Natural killer cell (primary cell): ENCODE data around the gene JAML. TPM values are rescaled to one million over a fixed set of nuclear protein-coding genes. Genes with fewer than 3 reads are reported as not detected.

Experiments
- ATAC-seq, 3 donors: fragments of 150-1000 bp in 2 of 3; fragments of 200-7000 bp in 1 of 3; cut with Tn5 transposase; 1 replicate in 1 of 3; 2 replicates in 2 of 3; pipeline ENCODE4 v1.10.0; 2021; ENCODE audit warnings: mild to moderate bottlenecking in 2 of 3, moderate library complexity in 2 of 3
- DNase-seq, 2 donors: peaks; one replicate each; pipeline versions ENCODE4 v3.0.0 to v3.0.0-alpha.2; 2013 to 2021; ENCODE audit warnings: mixed read lengths in 1 of 2
- H3K27ac ChIP-seq: one replicate; pipeline ENCODE4 v1.5.1; 2013; ENCODE audit warnings: mild to moderate bottlenecking, low read length
- H3K27me3 ChIP-seq: one replicate; pipeline ENCODE4 v1.6.1; 2013; ENCODE audit warnings: low read length; ENCODE audit not compliant: control insufficient read depth, insufficient read depth
- H3K36me3 ChIP-seq: one replicate; pipeline ENCODE4 v1.6.1; 2013; ENCODE audit warnings: low read length; ENCODE audit not compliant: control insufficient read depth, insufficient read depth
- H3K4me1 ChIP-seq: one replicate; pipeline ENCODE4 v1.6.1; 2013; ENCODE audit warnings: low read length; ENCODE audit not compliant: control insufficient read depth, insufficient read depth
- H3K4me3 ChIP-seq: one replicate; pipeline ENCODE4 v1.5.1; 2013; ENCODE audit warnings: low read length
- H3K9me3 ChIP-seq: one replicate; pipeline ENCODE4 v1.6.1; 2013; ENCODE audit warnings: low read length; ENCODE audit not compliant: control insufficient read depth, insufficient read depth
- H3K27ac Mint-ChIP-seq, 2 donors: one replicate each; pipeline ENCODE4 v1.8.0; 2022; ENCODE audit warnings: mild to moderate bottlenecking in 2 of 2, mixed read lengths in 2 of 2, moderate library complexity in 1 of 2
- H3K27me3 Mint-ChIP-seq, 2 donors: one replicate each; pipeline ENCODE4 v1.8.0; 2022; ENCODE audit warnings: low read depth in 2 of 2, mixed read lengths in 2 of 2
- H3K36me3 Mint-ChIP-seq: one replicate; pipeline ENCODE4 v1.8.0; 2022; ENCODE audit warnings: mixed read lengths
- H3K4me1 Mint-ChIP-seq, 2 donors: one replicate each; pipeline ENCODE4 v1.8.0; 2022; ENCODE audit warnings: mixed read lengths in 2 of 2
- H3K4me3 Mint-ChIP-seq: one replicate; pipeline ENCODE4 v1.8.0; 2022; ENCODE audit warnings: mild to moderate bottlenecking, moderate library complexity, mixed read lengths
- H3K9me3 Mint-ChIP-seq, 2 donors: one replicate each; pipeline ENCODE4 v1.8.0; 2022; ENCODE audit warnings: mixed read lengths in 2 of 2
- WGBS: methylation state at CpG from one replicate; pipeline ENCODE4 v1.1.7; 2013; ENCODE audit warnings: missing lambda C conversion rate; ENCODE audit not compliant: insufficient coverage; 5-methylcytosine and 5-hydroxymethylcytosine counted together
- intact Hi-C: fragments of 100-400 bp; cut with micrococcal nuclease; formaldehyde crosslinking; loops from one replicate; pipeline ENCODE4 v1.14.2; 2022
- total RNA-seq, 4 donors: library from RNA; stranded (reverse); fragments of 120-200 nt in 1 of 4; gene quantifications; one replicate each; pipeline versions ENCODE4 v1.2.3 to v1.2.4, GENCODE V29; 2013 to 2022
- TF ChIP-seq, protein P1 (sequence below): fragments of 200-600 bp; IDR thresholded peaks from one replicate; pipeline ENCODE4 v1.8.0; 2022; ENCODE audit warnings: antibody characterized with exemption

The JAML gene
- total RNA-seq, 3 donors from 2014 or later (not counting 1 experiment from before 2014, with no cell fraction given): 7.1 to 27.8 (median 12.8) TPM

DNA sequence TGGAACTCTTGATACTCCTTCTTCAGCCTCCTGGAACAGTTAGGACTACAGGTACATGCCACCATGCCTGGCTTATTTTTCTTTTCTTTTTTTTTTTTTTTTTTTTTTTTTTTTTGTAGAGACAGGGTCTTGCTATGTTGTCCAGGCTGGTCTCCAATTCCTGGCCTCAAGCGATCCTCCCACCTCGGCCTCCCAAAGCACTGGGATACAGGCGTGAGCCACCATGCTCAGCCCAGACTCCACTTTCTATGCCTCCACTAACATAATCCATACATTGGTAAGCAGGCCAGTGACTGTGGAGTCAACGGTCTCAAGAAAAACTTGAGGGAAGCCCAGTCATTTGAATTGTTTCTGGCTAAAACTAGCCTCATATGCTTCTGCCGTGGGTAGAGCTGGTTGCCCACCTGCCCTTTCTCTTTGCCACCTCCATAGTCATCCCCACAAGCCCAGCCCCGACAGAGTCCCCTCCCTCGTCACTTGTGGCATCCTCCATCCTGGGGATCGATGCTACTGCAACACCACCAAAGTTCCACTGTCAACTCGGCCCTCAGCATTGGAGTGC lies 50.7 kb downstream of the JAML start:
- Mint-ChIP-seq H3K4me1 (no peaks in the 10 kb centered on the region), H3K27me3 (peaks cover 22 to 28% of the 10 kb centered on the region in 2 donors), H3K27ac (no peak overlapping the region), H3K36me3 (no peaks in the 10 kb centered on the region), H3K4me3 (no peak overlapping the region), H3K9me3 (no peaks in the 10 kb centered on the region)
- intact Hi-C loops: loop anchor here (5.0 to 10.0 kb wide), 3 partner anchors 332 to 747 kb away; no protein-coding TSS in a partner anchor
- DNase-seq (no peak), ATAC-seq (no peak)
- no peak overlapping the region for H3K27ac ChIP-seq
- no peaks in the 10 kb centered on the region for H3K36me3 ChIP-seq
- peaks cover 7% of the 10 kb centered on the region for H3K4me1 ChIP-seq
- TF ChIP-seq, protein P1, sequence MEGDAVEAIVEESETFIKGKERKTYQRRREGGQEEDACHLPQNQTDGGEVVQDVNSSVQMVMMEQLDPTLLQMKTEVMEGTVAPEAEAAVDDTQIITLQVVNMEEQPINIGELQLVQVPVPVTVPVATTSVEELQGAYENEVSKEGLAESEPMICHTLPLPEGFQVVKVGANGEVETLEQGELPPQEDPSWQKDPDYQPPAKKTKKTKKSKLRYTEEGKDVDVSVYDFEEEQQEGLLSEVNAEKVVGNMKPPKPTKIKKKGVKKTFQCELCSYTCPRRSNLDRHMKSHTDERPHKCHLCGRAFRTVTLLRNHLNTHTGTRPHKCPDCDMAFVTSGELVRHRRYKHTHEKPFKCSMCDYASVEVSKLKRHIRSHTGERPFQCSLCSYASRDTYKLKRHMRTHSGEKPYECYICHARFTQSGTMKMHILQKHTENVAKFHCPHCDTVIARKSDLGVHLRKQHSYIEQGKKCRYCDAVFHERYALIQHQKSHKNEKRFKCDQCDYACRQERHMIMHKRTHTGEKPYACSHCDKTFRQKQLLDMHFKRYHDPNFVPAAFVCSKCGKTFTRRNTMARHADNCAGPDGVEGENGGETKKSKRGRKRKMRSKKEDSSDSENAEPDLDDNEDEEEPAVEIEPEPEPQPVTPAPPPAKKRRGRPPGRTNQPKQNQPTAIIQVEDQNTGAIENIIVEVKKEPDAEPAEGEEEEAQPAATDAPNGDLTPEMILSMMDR: no peak
- H3K9me3 ChIP-seq: no peaks in the 10 kb centered on the region
- H3K4me3 ChIP-seq: no peak overlapping the region
- 78% methylated on average over 9 of the region's 9 CpGs for WGBS
- no peaks in the 10 kb centered on the region for H3K27me3 ChIP-seq

DNA sequence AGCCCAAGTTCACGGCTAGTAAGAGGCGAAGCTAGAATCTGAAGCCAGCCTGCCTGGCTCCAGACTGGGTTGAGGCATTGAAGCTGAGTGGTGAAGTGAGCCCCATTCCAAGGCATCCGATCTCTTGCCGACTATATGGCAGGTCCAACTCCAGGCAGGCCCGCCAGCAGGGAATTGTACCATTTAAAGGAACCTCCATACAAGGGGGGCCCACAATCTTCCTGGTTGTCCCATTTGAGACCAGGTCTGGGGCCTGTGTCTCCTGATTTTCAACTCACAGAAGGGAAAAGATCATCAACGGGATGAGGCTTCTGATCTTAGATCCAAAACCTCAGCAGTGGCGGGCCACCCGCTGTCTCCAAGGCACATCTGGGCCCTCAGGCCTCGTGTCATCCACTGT lies 52.5 kb downstream of the JAML start:
- no peaks in the 10 kb centered on the region for H3K9me3 Mint-ChIP-seq
- no peak overlapping the region for H3K27ac Mint-ChIP-seq
- intact Hi-C loops: loop anchor here (5.0 to 10.0 kb wide), 3 partner anchors 330 to 745 kb away; no protein-coding TSS in a partner anchor

DNA sequence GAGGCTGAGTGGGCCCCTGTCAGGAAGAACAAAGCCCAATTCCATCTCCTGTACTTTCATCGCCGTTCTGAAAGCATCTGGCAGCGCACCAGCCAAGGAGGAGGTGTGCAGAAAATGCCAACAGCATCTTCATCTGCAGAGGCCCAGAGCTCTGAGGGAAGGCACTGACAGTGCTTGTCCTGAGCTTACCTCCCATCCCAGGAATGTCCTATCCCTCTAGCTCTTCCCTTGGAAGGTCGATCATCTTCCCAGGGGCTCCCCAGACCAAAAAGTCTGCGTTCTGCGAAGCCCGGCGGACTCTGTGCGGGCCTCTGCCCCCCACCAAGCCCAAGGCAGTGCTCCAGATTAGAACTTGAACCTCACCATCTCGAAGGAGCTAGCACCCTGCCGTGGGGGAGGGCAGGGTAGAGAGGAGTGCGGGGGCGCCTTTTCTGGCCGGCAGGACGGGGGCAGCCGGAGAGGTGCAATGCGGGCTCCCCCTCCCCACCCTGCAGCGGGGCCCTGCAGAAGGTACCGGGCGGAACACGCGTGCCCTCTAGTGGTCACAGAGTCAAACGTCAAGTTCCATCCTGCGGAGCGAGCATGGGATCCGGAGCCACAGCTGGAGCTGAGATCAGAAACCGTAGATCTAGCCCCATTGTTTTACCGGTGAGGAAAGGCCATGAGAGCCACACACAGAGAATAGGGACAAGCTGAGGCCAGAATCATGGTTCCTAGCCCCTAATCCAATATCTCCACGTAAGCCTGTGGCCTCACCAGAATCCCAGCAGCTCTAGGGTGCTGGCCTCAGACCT lies 53.3 kb downstream of the JAML start:
- H3K27me3 Mint-ChIP-seq: peaks cover 20% of the 10 kb centered on the region in 2 donors
- H3K9me3 Mint-ChIP-seq: no peaks in the 10 kb centered on the region
- intact Hi-C loops: loop anchor here (1.0 to 10.0 kb wide), 4 partner anchors 26 to 744 kb away; no protein-coding TSS in a partner anchor
- TF ChIP-seq, protein P1: peak; percentile 91
- 19% methylated on average over 29 of the region's 29 CpGs for WGBS
- Histone ChIP-seq H3K36me3 (no peaks in the 10 kb centered on the region), H3K27ac (no peak overlapping the region), H3K27me3 (no peaks in the 10 kb centered on the region), H3K4me1 (peaks cover 7% of the 10 kb centered on the region), H3K4me3 (no peak overlapping the region), H3K9me3 (no peaks in the 10 kb centered on the region)
- H3K4me3 Mint-ChIP-seq: no peak overlapping the region
- DNase-seq (peak; percentile 62 to 89), ATAC-seq (peak; percentile 76 to 92 (median 84))
- no peaks in the 10 kb centered on the region for H3K4me1 Mint-ChIP-seq
- H3K36me3 Mint-ChIP-seq: no peaks in the 10 kb centered on the region
- H3K27ac Mint-ChIP-seq: no peak overlapping the region

More for the DNA sequence above, 52.5 kb downstream of the JAML start:
- WGBS: 88% methylated on average over 9 of the region's 9 CpGs
- no peak for ATAC-seq
- no peak for DNase-seq
- Mint-ChIP-seq H3K4me3 (no peak overlapping the region), H3K27me3 (peaks cover 20 to 28% of the 10 kb centered on the region in 2 donors), H3K36me3 (no peaks in the 10 kb centered on the region), H3K4me1 (no peaks in the 10 kb centered on the region)
- Histone ChIP-seq H3K27ac (no peak overlapping the region), H3K36me3 (no peaks in the 10 kb centered on the region), H3K9me3 (no peaks in the 10 kb centered on the region), H3K4me3 (no peak overlapping the region), H3K4me1 (peaks cover 7% of the 10 kb centered on the region), H3K27me3 (no peaks in the 10 kb centered on the region)
- TF ChIP-seq, protein P1: no peak
